Measurements from ENCODE around the gene MRPL53. TPM values are rescaled to one million over a fixed set of nuclear protein-coding genes. Genes with fewer than 3 reads are reported as not detected.

Gene MRPL53
- total and polyA plus RNA-seq, 2 experiments from 2014 or later, result 7.7 to 65.1 TPM

DNA sequence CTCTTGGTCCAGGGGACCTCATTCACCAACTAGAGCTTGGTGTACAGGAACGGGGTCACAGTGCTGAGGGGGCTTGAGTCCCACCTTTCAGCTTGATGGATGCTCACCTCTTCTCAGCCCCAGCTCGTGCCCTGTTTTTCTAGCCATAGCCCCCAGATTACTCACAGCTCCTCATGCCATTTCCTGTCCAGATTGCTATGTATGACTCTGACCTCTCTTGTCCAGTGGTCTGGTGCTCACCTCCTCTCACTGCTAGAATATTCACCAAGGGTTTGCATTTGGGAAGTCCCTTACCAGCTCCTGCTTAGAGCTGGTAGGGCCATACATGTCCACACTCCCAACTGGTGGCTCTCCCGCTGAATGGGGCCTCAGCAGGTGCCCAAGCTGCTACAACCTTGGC, 21.1 kb upstream of the MRPL53 start:
- H3K36me3 Mint-ChIP-seq (ENCODE audit: low read depth), result peaks cover 43% of the 10 kb centered on the region
- Histone ChIP-seq H3K4me3 (no peak overlapping the region), H3K4me2 (no peak overlapping the region), H3K36me3 (ENCODE audit: insufficient read depth) (0 out of 2 replicates have a peak, but pooled peaks cover 5% of the 10 kb centered on the region), H3F3A (replicated peaks; ENCODE audit: low read depth) (0 out of 2 replicates have a peak, but pooled peaks cover 14% of the 10 kb centered on the region), H3K79me2 (replicated peaks; ENCODE audit: insufficient read depth) (no peaks in the 10 kb centered on the region), H3K4me1 (ENCODE audit: insufficient read depth) (peaks cover 10% of the 10 kb centered on the region; the same call in 1 of the 2 replicates), H4K20me1 (replicated peaks; ENCODE audit: insufficient read depth) (no peaks in the 10 kb centered on the region; the same call in 1 of the 2 replicates), H3K9me2 (ENCODE audit: insufficient read depth) (no peaks in the 10 kb centered on the region), H3K27me3 (ENCODE audit: insufficient read depth) (peaks cover 46% of the 10 kb centered on the region), H3K27ac (ENCODE audit: low read depth) (no peak overlapping the region), H2AFZ (no peak overlapping the region)
- no peak overlapping the region for H3K27ac Mint-ChIP-seq
- H3K9me3 Mint-ChIP-seq, result no peaks in the 10 kb centered on the region; the same call in 2 of the 3 replicates
- peaks cover 11% of the 10 kb centered on the region for H3K4me1 Mint-ChIP-seq
- no peak overlapping the region for H3K4me3 Mint-ChIP-seq
- no peak for DNase-seq (ENCODE audit: low spot score)
- ATAC-seq, result no peak
- H3K27me3 Mint-ChIP-seq (ENCODE audit: insufficient read depth, low read depth, poor library complexity), result peaks cover 41% of the 10 kb centered on the region
- TF ChIP-seq STAT1 (IDR thresholded peaks at IDR 0.05; ENCODE audit: unreplicated experiment) (no peak), NANOG (IDR thresholded peaks at IDR 0.05; ENCODE audit: borderline replicate concordance) (no peak), EZH2 (IDR thresholded peaks at IDR 0.05; ENCODE audit: low read depth, unreplicated experiment) (no peak), JUNB (IDR thresholded peaks at IDR 0.05; ENCODE audit: unreplicated experiment) (no peak)

DNA sequence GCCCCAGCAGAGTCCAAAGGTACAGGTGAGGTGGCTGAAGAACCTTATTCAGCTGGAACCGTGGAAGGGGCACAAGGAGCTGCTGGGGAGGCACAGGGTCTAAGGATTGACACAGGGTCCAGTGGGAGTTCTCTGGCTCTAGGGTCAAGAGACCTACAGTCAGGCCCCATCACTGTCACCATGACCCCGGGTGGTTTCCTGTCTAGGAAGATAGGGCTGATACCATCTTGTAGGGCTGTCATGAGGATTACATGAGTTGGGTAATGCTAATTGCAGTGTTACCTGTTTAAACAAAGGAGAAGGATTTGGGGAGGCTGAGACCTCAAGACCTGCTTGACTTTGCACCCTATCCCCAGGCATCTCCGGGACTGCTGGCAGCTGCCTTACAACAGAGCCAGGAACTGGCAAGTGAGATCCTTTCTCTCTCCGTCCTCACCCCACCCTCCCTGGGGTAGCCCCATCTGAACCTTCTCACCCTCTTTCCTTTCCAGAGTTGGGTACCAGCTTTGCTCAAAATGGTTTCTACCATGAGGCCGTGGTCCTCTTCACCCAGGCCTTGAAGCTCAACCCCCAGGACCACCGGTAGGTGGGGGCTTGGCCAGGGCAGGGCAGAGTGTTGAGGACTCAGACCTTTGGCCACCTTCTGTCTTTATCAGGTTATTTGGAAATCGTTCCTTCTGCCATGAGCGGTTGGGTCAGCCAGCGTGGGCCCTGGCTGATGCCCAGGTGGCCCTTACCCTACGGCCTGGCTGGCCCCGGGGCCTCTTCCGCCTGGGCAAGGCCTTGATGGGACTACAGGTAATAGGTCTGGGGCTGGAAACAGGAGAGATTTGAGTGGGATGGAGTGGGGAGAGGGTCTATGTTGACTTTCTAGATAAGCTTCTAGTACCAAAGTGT, 19.4 kb upstream of the MRPL53 start:
- no peak for ATAC-seq
- H3K36me3 Mint-ChIP-seq (ENCODE audit: low read depth), result peaks cover 44% of the 10 kb centered on the region

More for the DNA sequence above, 19.4 kb upstream of the MRPL53 start:
- no peaks in the 10 kb centered on the region for H3K79me2 ChIP-seq (replicated peaks; ENCODE audit: insufficient read depth)
- no peaks in the 10 kb centered on the region for H3K9me2 ChIP-seq (ENCODE audit: insufficient read depth)
- 0 out of 2 replicates have a peak, but pooled peaks cover 7% of the 10 kb centered on the region for H3F3A ChIP-seq (replicated peaks; ENCODE audit: low read depth)
- no peaks in the 10 kb centered on the region; the same call in 2 of the 3 replicates for H3K9me3 Mint-ChIP-seq
- H3K27me3 Mint-ChIP-seq (ENCODE audit: insufficient read depth, low read depth, poor library complexity), result peaks cover 24% of the 10 kb centered on the region
- H3K4me3 ChIP-seq, result no peak overlapping the region
- H3K4me2 ChIP-seq, result no peak overlapping the region
- DNase-seq (ENCODE audit: low spot score), result no peak
- H3K27ac ChIP-seq (ENCODE audit: low read depth), result no peak overlapping the region
- H4K20me1 ChIP-seq (replicated peaks; ENCODE audit: insufficient read depth), result no peaks in the 10 kb centered on the region; the same call in 1 of the 2 replicates
- no peaks in the 10 kb centered on the region for H3K4me1 ChIP-seq (ENCODE audit: insufficient read depth)
- H3K4me3 Mint-ChIP-seq, result no peak overlapping the region
- 0 out of 2 replicates have a peak, but pooled peaks cover 5% of the 10 kb centered on the region for H3K36me3 ChIP-seq (ENCODE audit: insufficient read depth)
- no peak overlapping the region for H3K27ac Mint-ChIP-seq
- H3K27me3 ChIP-seq (ENCODE audit: insufficient read depth), result peaks cover 29% of the 10 kb centered on the region
- TF ChIP-seq CREB1 (CRISPR knock-in tag; IDR thresholded peaks at IDR 0.05; ENCODE audit: low read depth) (no peak), ZNF114 (CRISPR knock-in tag; IDR thresholded peaks at IDR 0.05) (no peak), JUNB (IDR thresholded peaks at IDR 0.05; ENCODE audit: unreplicated experiment) (no peak), EZH2phosphoT487 (IDR thresholded peaks at IDR 0.05; ENCODE audit: unreplicated experiment) (no peak), STAT1 (IDR thresholded peaks at IDR 0.05; ENCODE audit: unreplicated experiment) (no peak), EZH2 (IDR thresholded peaks at IDR 0.05; ENCODE audit: low read depth, unreplicated experiment) (no peak), POLR2AphosphoS5 (IDR thresholded peaks at IDR 0.05; ENCODE audit: low read depth) (no peak)
- TF ChIP-seq, protein P1, sequence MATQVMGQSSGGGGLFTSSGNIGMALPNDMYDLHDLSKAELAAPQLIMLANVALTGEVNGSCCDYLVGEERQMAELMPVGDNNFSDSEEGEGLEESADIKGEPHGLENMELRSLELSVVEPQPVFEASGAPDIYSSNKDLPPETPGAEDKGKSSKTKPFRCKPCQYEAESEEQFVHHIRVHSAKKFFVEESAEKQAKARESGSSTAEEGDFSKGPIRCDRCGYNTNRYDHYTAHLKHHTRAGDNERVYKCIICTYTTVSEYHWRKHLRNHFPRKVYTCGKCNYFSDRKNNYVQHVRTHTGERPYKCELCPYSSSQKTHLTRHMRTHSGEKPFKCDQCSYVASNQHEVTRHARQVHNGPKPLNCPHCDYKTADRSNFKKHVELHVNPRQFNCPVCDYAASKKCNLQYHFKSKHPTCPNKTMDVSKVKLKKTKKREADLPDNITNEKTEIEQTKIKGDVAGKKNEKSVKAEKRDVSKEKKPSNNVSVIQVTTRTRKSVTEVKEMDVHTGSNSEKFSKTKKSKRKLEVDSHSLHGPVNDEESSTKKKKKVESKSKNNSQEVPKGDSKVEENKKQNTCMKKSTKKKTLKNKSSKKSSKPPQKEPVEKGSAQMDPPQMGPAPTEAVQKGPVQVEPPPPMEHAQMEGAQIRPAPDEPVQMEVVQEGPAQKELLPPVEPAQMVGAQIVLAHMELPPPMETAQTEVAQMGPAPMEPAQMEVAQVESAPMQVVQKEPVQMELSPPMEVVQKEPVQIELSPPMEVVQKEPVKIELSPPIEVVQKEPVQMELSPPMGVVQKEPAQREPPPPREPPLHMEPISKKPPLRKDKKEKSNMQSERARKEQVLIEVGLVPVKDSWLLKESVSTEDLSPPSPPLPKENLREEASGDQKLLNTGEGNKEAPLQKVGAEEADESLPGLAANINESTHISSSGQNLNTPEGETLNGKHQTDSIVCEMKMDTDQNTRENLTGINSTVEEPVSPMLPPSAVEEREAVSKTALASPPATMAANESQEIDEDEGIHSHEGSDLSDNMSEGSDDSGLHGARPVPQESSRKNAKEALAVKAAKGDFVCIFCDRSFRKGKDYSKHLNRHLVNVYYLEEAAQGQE (IDR thresholded peaks at IDR 0.05; ENCODE audit: unreplicated experiment), result no peak
- TF ChIP-seq, protein P2, sequence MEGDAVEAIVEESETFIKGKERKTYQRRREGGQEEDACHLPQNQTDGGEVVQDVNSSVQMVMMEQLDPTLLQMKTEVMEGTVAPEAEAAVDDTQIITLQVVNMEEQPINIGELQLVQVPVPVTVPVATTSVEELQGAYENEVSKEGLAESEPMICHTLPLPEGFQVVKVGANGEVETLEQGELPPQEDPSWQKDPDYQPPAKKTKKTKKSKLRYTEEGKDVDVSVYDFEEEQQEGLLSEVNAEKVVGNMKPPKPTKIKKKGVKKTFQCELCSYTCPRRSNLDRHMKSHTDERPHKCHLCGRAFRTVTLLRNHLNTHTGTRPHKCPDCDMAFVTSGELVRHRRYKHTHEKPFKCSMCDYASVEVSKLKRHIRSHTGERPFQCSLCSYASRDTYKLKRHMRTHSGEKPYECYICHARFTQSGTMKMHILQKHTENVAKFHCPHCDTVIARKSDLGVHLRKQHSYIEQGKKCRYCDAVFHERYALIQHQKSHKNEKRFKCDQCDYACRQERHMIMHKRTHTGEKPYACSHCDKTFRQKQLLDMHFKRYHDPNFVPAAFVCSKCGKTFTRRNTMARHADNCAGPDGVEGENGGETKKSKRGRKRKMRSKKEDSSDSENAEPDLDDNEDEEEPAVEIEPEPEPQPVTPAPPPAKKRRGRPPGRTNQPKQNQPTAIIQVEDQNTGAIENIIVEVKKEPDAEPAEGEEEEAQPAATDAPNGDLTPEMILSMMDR (conservative IDR thresholded peaks at IDR 0.05; ENCODE audit: low read depth in 2 of 2), result no peak
- TF ChIP-seq, protein P3, sequence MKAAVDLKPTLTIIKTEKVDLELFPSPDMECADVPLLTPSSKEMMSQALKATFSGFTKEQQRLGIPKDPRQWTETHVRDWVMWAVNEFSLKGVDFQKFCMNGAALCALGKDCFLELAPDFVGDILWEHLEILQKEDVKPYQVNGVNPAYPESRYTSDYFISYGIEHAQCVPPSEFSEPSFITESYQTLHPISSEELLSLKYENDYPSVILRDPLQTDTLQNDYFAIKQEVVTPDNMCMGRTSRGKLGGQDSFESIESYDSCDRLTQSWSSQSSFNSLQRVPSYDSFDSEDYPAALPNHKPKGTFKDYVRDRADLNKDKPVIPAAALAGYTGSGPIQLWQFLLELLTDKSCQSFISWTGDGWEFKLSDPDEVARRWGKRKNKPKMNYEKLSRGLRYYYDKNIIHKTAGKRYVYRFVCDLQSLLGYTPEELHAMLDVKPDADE (IDR thresholded peaks at IDR 0.05), result no peak
- H3K4me1 Mint-ChIP-seq, result no peaks in the 10 kb centered on the region; the same call in 2 of the 3 replicates
- no peak overlapping the region for H2AFZ ChIP-seq
